GM12892 (cell line): ENCODE data around the gene GOLGA8B.

ENCODE experiments used
- POLR2A ChIP-seq: IDR thresholded peaks from 2 replicates; pipeline ENCODE4 v1.6.1; 2011; ENCODE audit warnings: low read depth, low read length, control low read depth
- POLR2AphosphoS5 ChIP-seq: IDR thresholded peaks from 2 replicates; pipeline ENCODE4 v1.6.1; 2011; ENCODE audit warnings: low read depth, low read length, control low read depth

DNA sequence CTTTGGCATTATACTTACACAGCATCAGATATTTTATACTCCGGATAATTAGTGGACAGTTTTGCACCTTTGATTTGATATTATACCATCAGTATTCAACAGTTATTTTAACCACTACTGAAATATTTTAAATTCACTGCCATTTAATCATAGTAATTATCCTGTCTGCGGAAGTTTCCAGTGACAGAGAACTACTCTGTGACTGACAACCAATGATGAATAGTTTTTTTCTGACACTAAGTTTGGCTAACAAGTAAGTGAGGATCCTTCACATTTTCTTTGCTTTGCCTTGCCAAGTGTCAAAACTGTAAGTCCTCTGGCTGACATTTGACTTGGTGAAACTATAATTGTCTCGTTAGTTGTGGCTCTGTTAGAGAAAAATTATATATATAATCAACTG, 30.5 kb upstream of the GOLGA8B start:
- TF ChIP-seq POLR2AphosphoS5: no peak
- no peak for TF ChIP-seq POLR2A
